GM23338 (cell line): ENCODE data around the gene NFYA. TPM values are rescaled to one million over a fixed set of nuclear protein-coding genes. Genes with fewer than 3 reads are reported as not detected.

ENCODE experiments used
- ATAC-seq: fragments of 200-7000 bp; cut with Tn5 transposase; 3 replicates; pipeline ENCODE4 v1.9.1; 2020
- DNase-seq: peaks from one replicate; pipeline ENCODE4 v3.0.0-alpha.2; 2015; ENCODE audit warnings: low spot score
- H2AFZ ChIP-seq: fragments of 200-600 bp; sonication (generic); 2 replicates; pipeline ENCODE4 v1.8.0; 2016; ENCODE audit warnings: antibody characterized with exemption, mild to moderate bottlenecking, moderate library complexity
- H3F3A ChIP-seq: fragments of 200-600 bp; sonication (generic); replicated peaks from 2 replicates; pipeline ENCODE4 v1.8.0; 2017; ENCODE audit warnings: antibody characterized with exemption, mixed run types, low read depth
- H3K27ac ChIP-seq: fragments of 200-600 bp; sonication (generic); 2 replicates; pipeline ENCODE4 v1.6.1; 2016; ENCODE audit warnings: low read depth
- H3K27me3 ChIP-seq: fragments of 200-600 bp; sonication (generic); 2 replicates; pipeline ENCODE4 v1.8.0; 2016; ENCODE audit warnings: mild to moderate bottlenecking, mixed run types, moderate library complexity; ENCODE audit not compliant: insufficient read depth
- H3K36me3 ChIP-seq: fragments of 200-600 bp; sonication (generic); 2 replicates; pipeline ENCODE4 v1.8.0; 2016; ENCODE audit warnings: mild to moderate bottlenecking; ENCODE audit not compliant: insufficient read depth
- H3K4me1 ChIP-seq: fragments of 200-600 bp; sonication (generic); 2 replicates; pipeline ENCODE4 v1.8.0; 2016; ENCODE audit warnings: mild to moderate bottlenecking, moderate library complexity; ENCODE audit not compliant: insufficient read depth
- H3K4me2 ChIP-seq: fragments of 200-600 bp; sonication (generic); 2 replicates; pipeline ENCODE4 v1.7.1; 2017; ENCODE audit warnings: mixed run types
- H3K4me3 ChIP-seq: fragments of 200-600 bp; sonication (generic); 2 replicates; pipeline ENCODE4 v1.6.1; 2016; ENCODE audit warnings: mixed run types
- H3K79me2 ChIP-seq: fragments of 200-600 bp; sonication (generic); replicated peaks from 2 replicates; pipeline ENCODE4 v1.8.0; 2017; ENCODE audit warnings: mild to moderate bottlenecking; ENCODE audit not compliant: insufficient read depth
- H3K9me2 ChIP-seq: fragments of 200-600 bp; sonication (generic); 2 replicates; pipeline ENCODE4 v1.8.0; 2017; ENCODE audit not compliant: insufficient read depth
- H4K20me1 ChIP-seq: fragments of 200-600 bp; sonication (generic); replicated peaks from 2 replicates; pipeline ENCODE4 v1.8.0; 2017; ENCODE audit warnings: mild to moderate bottlenecking; ENCODE audit not compliant: insufficient read depth
- H3K27ac Mint-ChIP-seq: 2 replicates; pipeline ENCODE4 v1.8.0; 2020; ENCODE audit warnings: inconsistent platforms, mild to moderate bottlenecking, moderate library complexity, mixed read lengths
- H3K27me3 Mint-ChIP-seq: 3 replicates; pipeline ENCODE4 v1.8.0; 2022; ENCODE audit warnings: low read depth, mild to moderate bottlenecking, moderate library complexity, mixed read lengths, inconsistent platforms; ENCODE audit not compliant: insufficient read depth, poor library complexity
- H3K36me3 Mint-ChIP-seq: 3 replicates; pipeline ENCODE4 v1.8.0; 2021; ENCODE audit warnings: low read depth, mild to moderate bottlenecking, inconsistent platforms, moderate library complexity, mixed read lengths
- H3K4me1 Mint-ChIP-seq: 3 replicates; pipeline ENCODE4 v1.8.0; 2020; ENCODE audit warnings: mild to moderate bottlenecking, inconsistent platforms, mixed read lengths
- H3K4me3 Mint-ChIP-seq: 3 replicates; pipeline ENCODE4 v1.8.0; 2021; ENCODE audit warnings: moderate library complexity, mild to moderate bottlenecking, inconsistent platforms, mixed read lengths
- H3K9me3 Mint-ChIP-seq: 3 replicates; pipeline ENCODE4 v1.8.0; 2020; ENCODE audit warnings: moderate library complexity, mild to moderate bottlenecking, inconsistent platforms, mixed read lengths
- CREB1 ChIP-seq: fragments of 250-450 bp; sonication (Bioruptor Pico); IDR thresholded peaks from 2 replicates; pipeline ENCODE4 v1.5.0; 2020; ENCODE audit warnings: low read depth, mild to moderate bottlenecking, moderate library complexity
- EZH2 ChIP-seq: fragments of 200-600 bp; sonication (generic); IDR thresholded peaks from one replicate; pipeline ENCODE4 v1.8.0; 2017; ENCODE audit warnings: antibody characterized with exemption, mild to moderate bottlenecking, low read depth; ENCODE audit not compliant: unreplicated experiment
- EZH2phosphoT487 ChIP-seq: fragments of 200-600 bp; sonication (generic); IDR thresholded peaks from one replicate; pipeline ENCODE4 v1.8.1; 2018; ENCODE audit warnings: antibody characterized with exemption; ENCODE audit not compliant: unreplicated experiment
- JUNB ChIP-seq: IDR thresholded peaks from one replicate; pipeline ENCODE4 v1.6.1; 2016; ENCODE audit warnings: antibody characterized with exemption; ENCODE audit not compliant: unreplicated experiment
- NANOG ChIP-seq: IDR thresholded peaks from 2 replicates; pipeline ENCODE4 v1.6.1; 2016; ENCODE audit warnings: antibody characterized with exemption, borderline replicate concordance
- POLR2AphosphoS5 ChIP-seq: IDR thresholded peaks from 2 replicates; pipeline ENCODE4 v1.6.1; 2016; ENCODE audit warnings: antibody characterized with exemption, low read depth
- STAT1 ChIP-seq: IDR thresholded peaks from one replicate; pipeline ENCODE4 v1.6.1; 2016; ENCODE audit warnings: antibody characterized with exemption; ENCODE audit not compliant: unreplicated experiment
- ZNF114 ChIP-seq: fragments of 250-450 bp; sonication (Bioruptor Pico); IDR thresholded peaks from 2 replicates; pipeline ENCODE4 v1.5.0; 2020; ENCODE audit warnings: mild to moderate bottlenecking, moderate library complexity
- ZNF331 ChIP-seq: fragments of 250-450 bp; sonication (Bioruptor Pico); IDR thresholded peaks from 2 replicates; pipeline ENCODE4 v1.5.0; 2020; ENCODE audit warnings: low read depth, mild to moderate bottlenecking, moderate library complexity
- polyA plus RNA-seq: library from polyadenylated mRNA; unstranded; fragments of >200 nt; fragmentation: Nextera tagmentation; extraction: Ambion mirVana; gene quantifications from 2 replicates; pipeline ENCODE4 v1.2.1, GENCODE V29; 2016
- total RNA-seq: library from RNA; depleted of rRNA; stranded (reverse); fragments of >200 nt; shearing (Covaris generic); gene quantifications from 2 replicates; pipeline ENCODE4 v1.2.3, GENCODE V29; 2014
- TF ChIP-seq, protein P1 (sequence below): IDR thresholded peaks from one replicate; pipeline ENCODE4 v1.6.1; 2018; ENCODE audit warnings: antibody characterized with exemption; ENCODE audit not compliant: unreplicated experiment
- TF ChIP-seq, protein P2 (sequence below): IDR thresholded peaks from 2 replicates; pipeline ENCODE4 v1.6.1; 2016; ENCODE audit warnings: antibody characterized with exemption
- TF ChIP-seq, protein P3 (sequence below), 2 experiments: fragments of 200-600 bp in 1 of 2; sonication (generic) in 1 of 2; conservative IDR thresholded peaks; 2 replicates each; pipeline versions ENCODE4 v1.5.1 to v1.6.1; 2016 to 2017; ENCODE audit warnings: antibody characterized with exemption in 2 of 2, low read depth in 2 of 2, mild to moderate bottlenecking in 2 of 2, moderate library complexity in 1 of 2
- TF ChIP-seq, protein P4 (sequence below): fragments of 250-450 bp; sonication (Bioruptor Pico); IDR thresholded peaks from 2 replicates; pipeline ENCODE4 v1.5.0; 2020; ENCODE audit warnings: mild to moderate bottlenecking, moderate library complexity

The NFYA gene
- total and polyA plus RNA-seq, 2 experiments from 2014 or later, result 10.8 to 39.1 TPM

DNA sequence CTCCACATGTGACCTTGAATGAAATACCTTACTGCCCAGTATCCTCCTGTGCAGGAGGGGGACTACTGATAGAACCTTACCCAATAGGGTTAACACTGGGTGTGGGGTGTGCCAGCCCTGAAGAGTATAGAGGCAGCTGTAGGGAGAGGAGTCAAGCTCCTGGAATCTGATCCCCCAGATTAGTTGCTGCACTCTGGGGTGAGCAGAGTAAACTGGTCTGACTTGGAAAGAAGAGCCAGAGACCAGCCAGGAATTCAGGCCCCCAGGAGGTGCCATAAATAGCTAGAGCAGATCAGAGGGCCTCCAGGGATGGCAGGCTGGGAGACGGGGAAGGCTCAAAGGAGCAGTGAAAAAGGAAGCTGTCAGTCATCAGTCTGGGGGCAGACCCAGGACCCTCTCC lies 23.3 kb upstream of the NFYA start:
- no peak overlapping the region for H3K4me2 ChIP-seq
- Mint-ChIP-seq H3K4me3 (no peak overlapping the region), H3K4me1 (peaks cover 19% of the 10 kb centered on the region), H3K27me3 (peaks cover 2% of the 10 kb centered on the region), H3K27ac (no peak overlapping the region), H3K36me3 (no peaks in the 10 kb centered on the region), H3K9me3 (no peaks in the 10 kb centered on the region)
- no peaks in the 10 kb centered on the region for H3K27me3 ChIP-seq
- peaks cover 12% of the 10 kb centered on the region for H3K4me1 ChIP-seq
- no peaks in the 10 kb centered on the region for H3F3A ChIP-seq
- TF ChIP-seq STAT1, result no peak
- TF ChIP-seq, protein P1, sequence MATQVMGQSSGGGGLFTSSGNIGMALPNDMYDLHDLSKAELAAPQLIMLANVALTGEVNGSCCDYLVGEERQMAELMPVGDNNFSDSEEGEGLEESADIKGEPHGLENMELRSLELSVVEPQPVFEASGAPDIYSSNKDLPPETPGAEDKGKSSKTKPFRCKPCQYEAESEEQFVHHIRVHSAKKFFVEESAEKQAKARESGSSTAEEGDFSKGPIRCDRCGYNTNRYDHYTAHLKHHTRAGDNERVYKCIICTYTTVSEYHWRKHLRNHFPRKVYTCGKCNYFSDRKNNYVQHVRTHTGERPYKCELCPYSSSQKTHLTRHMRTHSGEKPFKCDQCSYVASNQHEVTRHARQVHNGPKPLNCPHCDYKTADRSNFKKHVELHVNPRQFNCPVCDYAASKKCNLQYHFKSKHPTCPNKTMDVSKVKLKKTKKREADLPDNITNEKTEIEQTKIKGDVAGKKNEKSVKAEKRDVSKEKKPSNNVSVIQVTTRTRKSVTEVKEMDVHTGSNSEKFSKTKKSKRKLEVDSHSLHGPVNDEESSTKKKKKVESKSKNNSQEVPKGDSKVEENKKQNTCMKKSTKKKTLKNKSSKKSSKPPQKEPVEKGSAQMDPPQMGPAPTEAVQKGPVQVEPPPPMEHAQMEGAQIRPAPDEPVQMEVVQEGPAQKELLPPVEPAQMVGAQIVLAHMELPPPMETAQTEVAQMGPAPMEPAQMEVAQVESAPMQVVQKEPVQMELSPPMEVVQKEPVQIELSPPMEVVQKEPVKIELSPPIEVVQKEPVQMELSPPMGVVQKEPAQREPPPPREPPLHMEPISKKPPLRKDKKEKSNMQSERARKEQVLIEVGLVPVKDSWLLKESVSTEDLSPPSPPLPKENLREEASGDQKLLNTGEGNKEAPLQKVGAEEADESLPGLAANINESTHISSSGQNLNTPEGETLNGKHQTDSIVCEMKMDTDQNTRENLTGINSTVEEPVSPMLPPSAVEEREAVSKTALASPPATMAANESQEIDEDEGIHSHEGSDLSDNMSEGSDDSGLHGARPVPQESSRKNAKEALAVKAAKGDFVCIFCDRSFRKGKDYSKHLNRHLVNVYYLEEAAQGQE, result no peak
- no peak for TF ChIP-seq POLR2AphosphoS5
- TF ChIP-seq, protein P2, sequence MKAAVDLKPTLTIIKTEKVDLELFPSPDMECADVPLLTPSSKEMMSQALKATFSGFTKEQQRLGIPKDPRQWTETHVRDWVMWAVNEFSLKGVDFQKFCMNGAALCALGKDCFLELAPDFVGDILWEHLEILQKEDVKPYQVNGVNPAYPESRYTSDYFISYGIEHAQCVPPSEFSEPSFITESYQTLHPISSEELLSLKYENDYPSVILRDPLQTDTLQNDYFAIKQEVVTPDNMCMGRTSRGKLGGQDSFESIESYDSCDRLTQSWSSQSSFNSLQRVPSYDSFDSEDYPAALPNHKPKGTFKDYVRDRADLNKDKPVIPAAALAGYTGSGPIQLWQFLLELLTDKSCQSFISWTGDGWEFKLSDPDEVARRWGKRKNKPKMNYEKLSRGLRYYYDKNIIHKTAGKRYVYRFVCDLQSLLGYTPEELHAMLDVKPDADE, result no peak
- TF ChIP-seq ZNF331 (CRISPR knock-in tag), result no peak
- TF ChIP-seq EZH2, result no peak
- TF ChIP-seq ZNF114 (CRISPR knock-in tag), result no peak
- no peak for TF ChIP-seq CREB1 (CRISPR knock-in tag)
- TF ChIP-seq, protein P3, sequence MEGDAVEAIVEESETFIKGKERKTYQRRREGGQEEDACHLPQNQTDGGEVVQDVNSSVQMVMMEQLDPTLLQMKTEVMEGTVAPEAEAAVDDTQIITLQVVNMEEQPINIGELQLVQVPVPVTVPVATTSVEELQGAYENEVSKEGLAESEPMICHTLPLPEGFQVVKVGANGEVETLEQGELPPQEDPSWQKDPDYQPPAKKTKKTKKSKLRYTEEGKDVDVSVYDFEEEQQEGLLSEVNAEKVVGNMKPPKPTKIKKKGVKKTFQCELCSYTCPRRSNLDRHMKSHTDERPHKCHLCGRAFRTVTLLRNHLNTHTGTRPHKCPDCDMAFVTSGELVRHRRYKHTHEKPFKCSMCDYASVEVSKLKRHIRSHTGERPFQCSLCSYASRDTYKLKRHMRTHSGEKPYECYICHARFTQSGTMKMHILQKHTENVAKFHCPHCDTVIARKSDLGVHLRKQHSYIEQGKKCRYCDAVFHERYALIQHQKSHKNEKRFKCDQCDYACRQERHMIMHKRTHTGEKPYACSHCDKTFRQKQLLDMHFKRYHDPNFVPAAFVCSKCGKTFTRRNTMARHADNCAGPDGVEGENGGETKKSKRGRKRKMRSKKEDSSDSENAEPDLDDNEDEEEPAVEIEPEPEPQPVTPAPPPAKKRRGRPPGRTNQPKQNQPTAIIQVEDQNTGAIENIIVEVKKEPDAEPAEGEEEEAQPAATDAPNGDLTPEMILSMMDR (conservative IDR thresholded peaks at IDR 0.05; ENCODE audit: low read depth in 2 of 2), result no peak
- TF ChIP-seq EZH2phosphoT487, result no peak
- no peak for TF ChIP-seq JUNB
- TF ChIP-seq NANOG, result no peak
- TF ChIP-seq, protein P4, sequence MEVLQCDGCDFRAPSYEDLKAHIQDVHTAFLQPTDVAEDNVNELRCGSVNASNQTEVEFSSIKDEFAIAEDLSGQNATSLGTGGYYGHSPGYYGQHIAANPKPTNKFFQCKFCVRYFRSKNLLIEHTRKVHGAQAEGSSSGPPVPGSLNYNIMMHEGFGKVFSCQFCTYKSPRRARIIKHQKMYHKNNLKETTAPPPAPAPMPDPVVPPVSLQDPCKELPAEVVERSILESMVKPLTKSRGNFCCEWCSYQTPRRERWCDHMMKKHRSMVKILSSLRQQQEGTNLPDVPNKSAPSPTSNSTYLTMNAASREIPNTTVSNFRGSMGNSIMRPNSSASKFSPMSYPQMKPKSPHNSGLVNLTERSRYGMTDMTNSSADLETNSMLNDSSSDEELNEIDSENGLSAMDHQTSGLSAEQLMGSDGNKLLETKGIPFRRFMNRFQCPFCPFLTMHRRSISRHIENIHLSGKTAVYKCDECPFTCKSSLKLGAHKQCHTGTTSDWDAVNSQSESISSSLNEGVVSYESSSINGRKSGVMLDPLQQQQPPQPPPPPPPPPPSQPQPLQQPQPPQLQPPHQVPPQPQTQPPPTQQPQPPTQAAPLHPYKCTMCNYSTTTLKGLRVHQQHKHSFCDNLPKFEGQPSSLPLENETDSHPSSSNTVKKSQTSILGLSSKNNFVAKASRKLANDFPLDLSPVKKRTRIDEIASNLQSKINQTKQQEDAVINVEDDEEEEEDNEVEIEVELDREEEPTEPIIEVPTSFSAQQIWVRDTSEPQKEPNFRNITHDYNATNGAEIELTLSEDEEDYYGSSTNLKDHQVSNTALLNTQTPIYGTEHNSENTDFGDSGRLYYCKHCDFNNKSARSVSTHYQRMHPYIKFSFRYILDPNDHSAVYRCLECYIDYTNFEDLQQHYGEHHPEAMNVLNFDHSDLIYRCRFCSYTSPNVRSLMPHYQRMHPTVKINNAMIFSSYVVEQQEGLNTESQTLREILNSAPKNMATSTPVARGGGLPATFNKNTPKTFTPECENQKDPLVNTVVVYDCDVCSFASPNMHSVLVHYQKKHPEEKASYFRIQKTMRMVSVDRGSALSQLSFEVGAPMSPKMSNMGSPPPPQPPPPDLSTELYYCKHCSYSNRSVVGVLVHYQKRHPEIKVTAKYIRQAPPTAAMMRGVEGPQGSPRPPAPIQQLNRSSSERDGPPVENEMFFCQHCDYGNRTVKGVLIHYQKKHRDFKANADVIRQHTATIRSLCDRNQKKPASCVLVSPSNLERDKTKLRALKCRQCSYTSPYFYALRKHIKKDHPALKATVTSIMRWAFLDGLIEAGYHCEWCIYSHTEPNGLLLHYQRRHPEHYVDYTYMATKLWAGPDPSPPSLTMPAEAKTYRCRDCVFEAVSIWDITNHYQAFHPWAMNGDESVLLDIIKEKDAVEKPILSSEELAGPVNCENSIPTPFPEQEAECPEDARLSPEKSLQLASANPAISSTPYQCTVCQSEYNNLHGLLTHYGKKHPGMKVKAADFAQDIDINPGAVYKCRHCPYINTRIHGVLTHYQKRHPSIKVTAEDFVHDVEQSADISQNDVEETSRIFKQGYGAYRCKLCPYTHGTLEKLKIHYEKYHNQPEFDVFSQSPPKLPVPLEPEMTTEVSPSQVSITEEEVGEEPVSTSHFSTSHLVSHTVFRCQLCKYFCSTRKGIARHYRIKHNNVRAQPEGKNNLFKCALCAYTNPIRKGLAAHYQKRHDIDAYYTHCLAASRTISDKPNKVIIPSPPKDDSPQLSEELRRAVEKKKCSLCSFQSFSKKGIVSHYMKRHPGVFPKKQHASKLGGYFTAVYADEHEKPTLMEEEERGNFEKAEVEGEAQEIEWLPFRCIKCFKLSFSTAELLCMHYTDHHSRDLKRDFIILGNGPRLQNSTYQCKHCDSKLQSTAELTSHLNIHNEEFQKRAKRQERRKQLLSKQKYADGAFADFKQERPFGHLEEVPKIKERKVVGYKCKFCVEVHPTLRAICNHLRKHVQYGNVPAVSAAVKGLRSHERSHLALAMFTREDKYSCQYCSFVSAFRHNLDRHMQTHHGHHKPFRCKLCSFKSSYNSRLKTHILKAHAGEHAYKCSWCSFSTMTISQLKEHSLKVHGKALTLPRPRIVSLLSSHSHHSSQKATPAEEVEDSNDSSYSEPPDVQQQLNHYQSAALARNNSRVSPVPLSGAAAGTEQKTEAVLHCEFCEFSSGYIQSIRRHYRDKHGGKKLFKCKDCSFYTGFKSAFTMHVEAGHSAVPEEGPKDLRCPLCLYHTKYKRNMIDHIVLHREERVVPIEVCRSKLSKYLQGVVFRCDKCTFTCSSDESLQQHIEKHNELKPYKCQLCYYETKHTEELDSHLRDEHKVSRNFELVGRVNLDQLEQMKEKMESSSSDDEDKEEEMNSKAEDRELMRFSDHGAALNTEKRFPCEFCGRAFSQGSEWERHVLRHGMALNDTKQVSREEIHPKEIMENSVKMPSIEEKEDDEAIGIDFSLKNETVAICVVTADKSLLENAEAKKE (CRISPR knock-in tag), result no peak
- ATAC-seq (peak; percentile 39; the same call in 2 of the 3 replicates), DNase-seq (no peak)
- H3K4me3 ChIP-seq, result no peak overlapping the region
- no peaks in the 10 kb centered on the region for H3K79me2 ChIP-seq
- no peaks in the 10 kb centered on the region for H3K9me2 ChIP-seq
- H2AFZ ChIP-seq, result no peak overlapping the region
- H3K27ac ChIP-seq, result no peak overlapping the region
- H3K36me3 ChIP-seq, result no peaks in the 10 kb centered on the region
- H4K20me1 ChIP-seq, result no peaks in the 10 kb centered on the region
